Gastroesophageal sphincter (tissue), 4 donors: Measurements from ENCODE around the gene OGFOD2. TPM values are rescaled to one million over a fixed set of nuclear protein-coding genes. Genes with fewer than 3 reads are reported as not detected.

Experiments used
- ATAC-seq: fragments of 150-250 bp; one replicate; pipeline ENCODE4 v1.9.1; 2016; ENCODE audit warnings: mild to moderate bottlenecking, moderate library complexity
- H3K27ac ChIP-seq, 4 donors: fragments of 200-600 bp; sonication (generic) in 3 of 4; 1 replicate in 3 of 4; 2 replicates in 1 of 4; pipeline ENCODE4 v1.5.1; 2016 to 2019
- H3K27me3 ChIP-seq: fragments of 200-600 bp; sonication (generic); one replicate; pipeline ENCODE4 v1.5.1; 2019
- H3K36me3 ChIP-seq, 2 donors: fragments of 200-600 bp; sonication (generic); one replicate each; pipeline ENCODE4 v1.5.1; 2019; ENCODE audit warnings: control low read depth in 1 of 2
- H3K4me1 ChIP-seq, 3 donors: fragments of 200-600 bp; sonication (generic); 1 replicate in 2 of 3; 2 replicates in 1 of 3; pipeline ENCODE4 v1.5.1; 2016 to 2019; ENCODE audit warnings: control low read depth in 2 of 3
- H3K4me3 ChIP-seq, 2 donors: fragments of 200-600 bp; sonication (generic); one replicate each; pipeline ENCODE4 v1.5.1; 2019; ENCODE audit warnings: mild to moderate bottlenecking in 1 of 2, moderate library complexity in 1 of 2
- H3K9me3 ChIP-seq, 3 donors: fragments of 200-600 bp; sonication (generic); one replicate each; pipeline ENCODE4 v1.5.1; 2017 to 2019; ENCODE audit warnings: control low read depth in 2 of 3
- EP300 ChIP-seq: sonication (generic); formaldehyde crosslinking; IDR thresholded peaks from one replicate; pipeline ENCODE4 v1.6.1; 2017; ENCODE audit warnings: antibody characterized with exemption, mild to moderate bottlenecking
- POLR2A ChIP-seq, 2 donors: fragments of 450-650 bp; IDR thresholded peaks; one replicate each; pipeline ENCODE4 v1.6.1; 2017; ENCODE audit warnings: antibody characterized with exemption in 2 of 2, mild to moderate bottlenecking in 2 of 2, moderate library complexity in 1 of 2
- POLR2AphosphoS5 ChIP-seq: sonication (generic); formaldehyde crosslinking; IDR thresholded peaks from one replicate; pipeline ENCODE4 v1.6.1; 2017; ENCODE audit warnings: antibody characterized with exemption
- WGBS, 2 donors: methylation state at CpG; one replicate each; pipeline ENCODE4 v1.1.5; 2018; ENCODE audit warnings: low coverage in 1 of 2; 5-methylcytosine and 5-hydroxymethylcytosine counted together
- total RNA-seq, 4 donors: library from RNA; depleted of rRNA; stranded (reverse); fragments of >200 nt; gene quantifications; one replicate each; pipeline ENCODE4 v1.1.0, GENCODE V29; 2016
- TF ChIP-seq, protein P1 (sequence below), 4 experiments: fragments of 200-600 bp in 2 of 4; fragments of 450-650 bp in 2 of 4; sonication (generic) in 1 of 4; IDR thresholded peaks; one replicate each; pipeline ENCODE4 v1.5.1; 2017 to 2019; ENCODE audit warnings: antibody characterized with exemption in 4 of 4, mild to moderate bottlenecking in 2 of 4, moderate library complexity in 2 of 4

The OGFOD2 gene
- total RNA-seq, 4 donors from 2014 or later = 7.3 to 10.7 (median 8.3) TPM

- no peak overlapping the region for H3K27ac ChIP-seq
- peaks cover 0 to 4% (median 0%) of the 10 kb centered on the region in 3 donors for H3K4me1 ChIP-seq
- no peaks in the 10 kb centered on the region for H3K27me3 ChIP-seq
- ATAC-seq = no peak
- peaks cover 0 to 43% of the 10 kb centered on the region in 2 donors for H3K36me3 ChIP-seq
- no peaks in the 10 kb centered on the region for H3K9me3 ChIP-seq
- no peak overlapping the region for H3K4me3 ChIP-seq
- TF ChIP-seq EP300 (no peak), POLR2AphosphoS5 (no peak), POLR2A (IDR thresholded peaks at IDR 0.05) (no peak)
- TF ChIP-seq, protein P1, sequence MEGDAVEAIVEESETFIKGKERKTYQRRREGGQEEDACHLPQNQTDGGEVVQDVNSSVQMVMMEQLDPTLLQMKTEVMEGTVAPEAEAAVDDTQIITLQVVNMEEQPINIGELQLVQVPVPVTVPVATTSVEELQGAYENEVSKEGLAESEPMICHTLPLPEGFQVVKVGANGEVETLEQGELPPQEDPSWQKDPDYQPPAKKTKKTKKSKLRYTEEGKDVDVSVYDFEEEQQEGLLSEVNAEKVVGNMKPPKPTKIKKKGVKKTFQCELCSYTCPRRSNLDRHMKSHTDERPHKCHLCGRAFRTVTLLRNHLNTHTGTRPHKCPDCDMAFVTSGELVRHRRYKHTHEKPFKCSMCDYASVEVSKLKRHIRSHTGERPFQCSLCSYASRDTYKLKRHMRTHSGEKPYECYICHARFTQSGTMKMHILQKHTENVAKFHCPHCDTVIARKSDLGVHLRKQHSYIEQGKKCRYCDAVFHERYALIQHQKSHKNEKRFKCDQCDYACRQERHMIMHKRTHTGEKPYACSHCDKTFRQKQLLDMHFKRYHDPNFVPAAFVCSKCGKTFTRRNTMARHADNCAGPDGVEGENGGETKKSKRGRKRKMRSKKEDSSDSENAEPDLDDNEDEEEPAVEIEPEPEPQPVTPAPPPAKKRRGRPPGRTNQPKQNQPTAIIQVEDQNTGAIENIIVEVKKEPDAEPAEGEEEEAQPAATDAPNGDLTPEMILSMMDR (IDR thresholded peaks at IDR 0.05) = no peak
- 81% methylated on average over 2 of the region's 5 CpGs; no CpG with 5 or more reads in 1 of the 2 donors for WGBS, 2 donors
These were observed 47.8 kb downstream of the OGFOD2 start for GRCh38 chr12:123022846-123023245.

GRCh38 chr12:123024819-123025391 lies 49.9 kb downstream of the OGFOD2 start:
- TF ChIP-seq, protein P1 (IDR thresholded peaks at IDR 0.05) = no peak
- no peak for TF ChIP-seq EP300
- TF ChIP-seq POLR2A (IDR thresholded peaks at IDR 0.05) = no peak
- no peak for TF ChIP-seq POLR2AphosphoS5
- no peak overlapping the region for H3K4me3 ChIP-seq
- no peak overlapping the region for H3K27ac ChIP-seq
- H3K9me3 ChIP-seq = no peaks in the 10 kb centered on the region
- ATAC-seq = no peak
- 66 to 76% methylated on average over 4 to 5 of the region's 9 CpGs for WGBS, 2 donors
- H3K36me3 ChIP-seq = peaks cover 0 to 64% of the 10 kb centered on the region in 2 donors
- H3K27me3 ChIP-seq = no peaks in the 10 kb centered on the region
- H3K4me1 ChIP-seq = no peaks in the 10 kb centered on the region

DNA sequence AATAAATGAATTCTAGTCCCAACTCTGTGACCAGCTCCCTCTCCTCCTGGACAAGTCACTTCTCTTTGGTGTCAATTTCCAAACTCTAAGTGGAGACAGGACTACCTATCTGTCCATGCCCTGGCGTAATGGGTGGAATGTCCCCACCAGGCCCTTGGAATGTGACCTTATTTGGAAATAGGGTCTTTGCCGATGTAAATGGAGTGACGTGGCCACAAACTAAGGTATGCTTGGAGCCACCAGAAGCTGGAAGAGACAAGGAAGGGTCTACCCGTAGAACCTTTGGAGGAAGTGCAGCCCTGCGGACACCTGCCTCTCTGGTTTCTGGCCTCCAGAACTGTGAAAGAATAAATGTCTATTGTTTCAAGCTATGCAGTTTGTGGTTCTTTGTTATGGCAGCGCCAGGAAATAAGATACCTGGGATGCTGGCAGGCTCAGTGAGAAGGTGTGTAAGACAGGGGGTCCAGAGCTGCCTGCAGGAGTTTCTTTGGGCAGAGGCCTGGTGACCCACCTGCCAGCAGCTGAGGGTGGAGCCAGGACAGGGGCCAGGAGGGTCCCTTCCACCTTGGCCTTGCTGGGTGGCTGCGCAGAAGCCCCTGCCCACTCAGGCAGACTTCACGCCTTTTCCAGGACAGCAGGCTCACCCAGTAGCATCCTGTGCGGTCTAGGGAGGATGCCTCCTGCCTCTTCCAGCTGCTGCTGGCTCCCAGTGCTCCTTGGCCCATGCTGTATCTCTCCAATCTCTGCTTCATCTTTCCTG lies 51.2 kb downstream of the OGFOD2 start:
- WGBS, 2 donors = 94 to 96% methylated on average over 4 to 8 of the region's 9 CpGs
- no peak overlapping the region for H3K27ac ChIP-seq
- no peak overlapping the region for H3K4me3 ChIP-seq
- H3K4me1 ChIP-seq = no peaks in the 10 kb centered on the region
- TF ChIP-seq POLR2AphosphoS5 (no peak), EP300 (no peak), POLR2A (IDR thresholded peaks at IDR 0.05) (no peak)
- TF ChIP-seq, protein P1 (IDR thresholded peaks at IDR 0.05) = no peak
- H3K9me3 ChIP-seq = no peaks in the 10 kb centered on the region
- no peak for ATAC-seq
- H3K36me3 ChIP-seq = peaks cover 0 to 74% of the 10 kb centered on the region in 2 donors
- no peaks in the 10 kb centered on the region for H3K27me3 ChIP-seq

DNA sequence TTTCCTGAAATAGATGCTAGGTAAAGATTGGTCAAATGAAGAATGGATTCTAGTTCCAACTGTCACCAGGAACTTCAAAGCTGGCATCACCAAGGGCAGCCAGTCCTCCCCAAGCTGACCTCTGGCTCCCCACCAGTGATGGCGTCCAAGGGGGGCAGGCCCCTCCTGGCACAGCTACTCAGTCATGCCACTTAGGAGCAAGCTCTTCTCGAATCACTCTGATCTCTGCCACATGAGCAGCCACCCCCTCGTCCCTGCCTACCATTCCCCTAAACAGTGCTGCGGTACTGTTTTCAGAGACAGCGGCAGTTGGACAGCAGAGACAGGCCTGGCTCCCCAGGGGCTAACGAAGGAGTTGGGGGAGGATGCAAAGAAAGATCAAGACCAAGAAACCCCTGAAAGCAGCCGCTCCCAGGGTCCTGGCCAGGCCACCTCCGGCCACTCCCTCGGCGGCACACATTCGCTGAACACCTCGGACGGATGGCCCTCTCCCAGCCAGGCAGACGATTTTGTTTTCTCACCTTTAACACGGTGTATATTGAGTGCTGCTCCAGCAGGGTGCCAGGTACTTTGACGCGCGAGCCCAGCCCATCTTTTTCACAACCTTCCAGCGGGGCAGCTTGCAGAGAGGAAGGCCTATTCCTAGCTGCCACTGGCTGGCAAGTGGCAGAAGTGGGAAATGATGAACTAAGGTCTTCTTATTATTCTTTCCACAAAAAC lies 52.8 kb downstream of the OGFOD2 start:
- no peak for TF ChIP-seq EP300
- no peak for TF ChIP-seq POLR2AphosphoS5
- no peak for TF ChIP-seq POLR2A (IDR thresholded peaks at IDR 0.05)
- TF ChIP-seq, protein P1 (IDR thresholded peaks at IDR 0.05) = no peak
- H3K27me3 ChIP-seq = no peaks in the 10 kb centered on the region
- WGBS, 2 donors = 68% methylated on average over 6 of the region's 19 CpGs; no CpG with 5 or more reads in 1 of the 2 donors
- H3K9me3 ChIP-seq = no peaks in the 10 kb centered on the region
- no peak for ATAC-seq
- no peak overlapping the region for H3K4me3 ChIP-seq
- H3K4me1 ChIP-seq = no peaks in the 10 kb centered on the region
- H3K36me3 ChIP-seq = peaks cover 0 to 78% of the 10 kb centered on the region in 2 donors
- no peak overlapping the region for H3K27ac ChIP-seq
